Sigmoid colon (tissue), 4 donors: ENCODE measurements around the gene CNST.

ENCODE experiments used
- POLR2A ChIP-seq, 2 donors: fragments of 450-650 bp; IDR thresholded peaks; one replicate each; pipeline ENCODE4 v1.6.1; 2016; ENCODE audit warnings: antibody characterized with exemption in 2 of 2, mild to moderate bottlenecking in 2 of 2, moderate library complexity in 2 of 2
- POLR2AphosphoS5 ChIP-seq, 4 donors: sonication (generic); formaldehyde crosslinking; IDR thresholded peaks; one replicate each; pipeline ENCODE4 v1.6.1; 2017; ENCODE audit warnings: antibody characterized with exemption in 4 of 4
- TF ChIP-seq, protein P1 (sequence below), 4 experiments: fragments of 450-650 bp in 3 of 4; fragments of 200-600 bp in 1 of 4; IDR thresholded peaks; one replicate each; pipeline ENCODE4 v1.5.1; 2016 to 2019; ENCODE audit warnings: antibody characterized with exemption in 4 of 4, mild to moderate bottlenecking in 3 of 4, moderate library complexity in 2 of 4

DNA sequence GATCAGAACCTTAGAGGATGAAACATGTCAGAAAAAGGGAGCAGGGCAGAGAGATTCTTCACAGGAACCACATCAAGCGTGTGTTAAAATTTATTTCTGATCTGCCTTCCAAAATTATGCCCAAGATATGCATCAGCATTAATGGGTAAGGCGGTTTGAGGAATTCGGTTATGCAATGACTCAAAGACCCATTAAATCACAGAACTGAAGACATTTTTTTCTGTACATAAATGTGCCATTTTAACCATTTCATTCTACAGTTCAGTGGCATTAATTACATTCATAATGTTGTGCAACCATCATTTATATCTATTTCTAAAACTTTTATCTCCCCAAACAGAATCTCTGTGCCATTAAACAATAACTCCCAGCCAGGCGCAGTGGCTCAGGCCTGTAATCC lies 43.4 kb downstream of the CNST start:
- TF ChIP-seq, protein P1, sequence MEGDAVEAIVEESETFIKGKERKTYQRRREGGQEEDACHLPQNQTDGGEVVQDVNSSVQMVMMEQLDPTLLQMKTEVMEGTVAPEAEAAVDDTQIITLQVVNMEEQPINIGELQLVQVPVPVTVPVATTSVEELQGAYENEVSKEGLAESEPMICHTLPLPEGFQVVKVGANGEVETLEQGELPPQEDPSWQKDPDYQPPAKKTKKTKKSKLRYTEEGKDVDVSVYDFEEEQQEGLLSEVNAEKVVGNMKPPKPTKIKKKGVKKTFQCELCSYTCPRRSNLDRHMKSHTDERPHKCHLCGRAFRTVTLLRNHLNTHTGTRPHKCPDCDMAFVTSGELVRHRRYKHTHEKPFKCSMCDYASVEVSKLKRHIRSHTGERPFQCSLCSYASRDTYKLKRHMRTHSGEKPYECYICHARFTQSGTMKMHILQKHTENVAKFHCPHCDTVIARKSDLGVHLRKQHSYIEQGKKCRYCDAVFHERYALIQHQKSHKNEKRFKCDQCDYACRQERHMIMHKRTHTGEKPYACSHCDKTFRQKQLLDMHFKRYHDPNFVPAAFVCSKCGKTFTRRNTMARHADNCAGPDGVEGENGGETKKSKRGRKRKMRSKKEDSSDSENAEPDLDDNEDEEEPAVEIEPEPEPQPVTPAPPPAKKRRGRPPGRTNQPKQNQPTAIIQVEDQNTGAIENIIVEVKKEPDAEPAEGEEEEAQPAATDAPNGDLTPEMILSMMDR (IDR thresholded peaks at IDR 0.05) = no peak
- no peak for TF ChIP-seq POLR2A (IDR thresholded peaks at IDR 0.05)
- no peak for TF ChIP-seq POLR2AphosphoS5 (IDR thresholded peaks at IDR 0.05)
